Esophagus squamous epithelium (tissue), 5 donors: Measurements from ENCODE around the gene SUSD2. TPM values are rescaled to one million over a fixed set of nuclear protein-coding genes. Genes with fewer than 3 reads are reported as not detected.

Source experiments
- DNase-seq: peaks from one replicate; lab custom pipeline; 2025; lab: John Stamatoyannopoulos, UW
- H3K27ac ChIP-seq, 4 donors: fragments of 200-600 bp; sonication (generic); one replicate each; pipeline ENCODE4 v1.5.1; 2016 to 2019; ENCODE audit warnings: mild to moderate bottlenecking in 1 of 4
- H3K27me3 ChIP-seq, 4 donors: fragments of 200-600 bp; sonication (generic); 1 replicate in 3 of 4; 2 replicates in 1 of 4; pipeline versions ENCODE4 v1.5.1 to v1.6.0; 2017 to 2021; ENCODE audit warnings: antibody characterized with exemption in 1 of 4
- H3K36me3 ChIP-seq, 3 donors: fragments of 200-600 bp; sonication (generic); one replicate each; pipeline ENCODE4 v1.5.1; 2016 to 2019
- H3K4me1 ChIP-seq, 3 donors: fragments of 200-600 bp; sonication (generic); one replicate each; pipeline ENCODE4 v1.5.1; 2017 to 2019
- H3K4me3 ChIP-seq, 4 donors: fragments of 200-600 bp; sonication (generic); 1 replicate in 3 of 4; 2 replicates in 1 of 4; pipeline ENCODE4 v1.5.1; 2016 to 2019; ENCODE audit warnings: mild to moderate bottlenecking in 2 of 4, moderate library complexity in 1 of 4
- H3K9me3 ChIP-seq, 3 donors: fragments of 200-600 bp; sonication (generic); one replicate each; pipeline ENCODE4 v1.5.1; 2016 to 2019
- CTCF ChIP-seq, 6 experiments: fragments of 450-650 bp in 4 of 6; fragments of 200-600 bp in 2 of 6; sonication (generic) in 2 of 6; IDR thresholded peaks; one replicate each; pipeline ENCODE4 v1.5.1; 2016 to 2019; ENCODE audit warnings: antibody characterized with exemption in 6 of 6, mild to moderate bottlenecking in 4 of 6, moderate library complexity in 4 of 6
- POLR2A ChIP-seq, 4 donors: fragments of 450-650 bp; IDR thresholded peaks; one replicate each; pipeline ENCODE4 v1.6.1; 2017; ENCODE audit warnings: antibody characterized with exemption in 4 of 4, mild to moderate bottlenecking in 4 of 4, moderate library complexity in 3 of 4
- WGBS, 2 donors: methylation state at CpG; one replicate each; pipeline ENCODE4 v1.1.5; 2018; 5-methylcytosine and 5-hydroxymethylcytosine counted together
- intact Hi-C: fragments of 100-400 bp; cut with DNase I; formaldehyde crosslinking; loops from one replicate; pipeline ENCODE4 v1.15.0; 2022
- total RNA-seq, 4 donors: library from RNA; depleted of rRNA; stranded (reverse); fragments of >200 nt; gene quantifications; one replicate each; pipeline ENCODE4 v1.1.0, GENCODE V29; 2016
- donor health status: DM: yes; HTN: yes; CAD: no.

Gene SUSD2
- total RNA-seq, 4 donors from 2014 or later = 1.1 to 2.5 (median 1.6) TPM

GRCh38 chr22:24178021-24178431, 3.3 kb upstream of the SUSD2 start:
- Histone ChIP-seq H3K36me3 (peaks cover 4 to 59% (median 6%) of the 10 kb centered on the region in 3 donors), H3K9me3 (no peaks in the 10 kb centered on the region), H3K27me3 (no peaks in the 10 kb centered on the region), H3K4me1 (peaks cover 8 to 73% (median 25%) of the 10 kb centered on the region in 3 donors), H3K27ac (peak overlapping the region; percentile 32 to 86 (median 72)), H3K4me3 (no peak overlapping the region)
- TF ChIP-seq POLR2A (IDR thresholded peaks at IDR 0.05) = no peak
- no peak for TF ChIP-seq CTCF (IDR thresholded peaks at IDR 0.05)
- intact Hi-C loops = no loop called here
- no peak for DNase-seq
- WGBS, 2 donors = 82 to 100% methylated on average over 2 to 4 of the region's 12 CpGs

- peaks cover 8 to 81% (median 29%) of the 10 kb centered on the region in 3 donors for H3K4me1 ChIP-seq
- intact Hi-C loops = no loop called here
- no peak for DNase-seq
- peak overlapping the region in 3 of 4 donors; percentile 68 to 86 (median 75) for H3K27ac ChIP-seq
- no peaks in the 10 kb centered on the region for H3K9me3 ChIP-seq
- 76 to 83% methylated on average over 16 to 20 of the region's 21 CpGs for WGBS, 2 donors
- no peaks in the 10 kb centered on the region for H3K27me3 ChIP-seq
- TF ChIP-seq CTCF (IDR thresholded peaks at IDR 0.05) = peak in 2 of 6 experiments; percentile 8 to 14
- no peak for TF ChIP-seq POLR2A (IDR thresholded peaks at IDR 0.05)
- no peak overlapping the region for H3K4me3 ChIP-seq
- peaks cover 0 to 51% (median 4%) of the 10 kb centered on the region in 3 donors for H3K36me3 ChIP-seq
Measured at GRCh38 chr22:24178502-24179440, 2.5 kb upstream of the SUSD2 start.

GRCh38 chr22:24179478-24180210, 1.6 kb upstream of the SUSD2 start:
- no peak for TF ChIP-seq CTCF (IDR thresholded peaks at IDR 0.05)
- no peak for TF ChIP-seq POLR2A (IDR thresholded peaks at IDR 0.05)
- intact Hi-C loops = no loop called here
- peak overlapping the region in 2 of 4 donors; percentile 25 to 64 for H3K27ac ChIP-seq
- WGBS, 2 donors = 60% methylated on average over 11 of the region's 17 CpGs; no CpG with 5 or more reads in 1 of the 2 donors
- no peak for DNase-seq
- H3K36me3 ChIP-seq = peaks cover 0 to 42% (median 4%) of the 10 kb centered on the region in 3 donors
- peaks cover 8 to 85% (median 32%) of the 10 kb centered on the region in 3 donors for H3K4me1 ChIP-seq
- H3K27me3 ChIP-seq = no peaks in the 10 kb centered on the region
- H3K9me3 ChIP-seq = no peaks in the 10 kb centered on the region
- no peak overlapping the region for H3K4me3 ChIP-seq

- 50 to 79% methylated on average over 1 to 7 of the region's 16 CpGs for WGBS, 2 donors
- intact Hi-C loops = no loop called here
- Histone ChIP-seq H3K4me3 (no peak overlapping the region), H3K27ac (peak overlapping the region in 3 of 4 donors; percentile 13 to 64 (median 37)), H3K36me3 (peaks cover 0 to 34% (median 4%) of the 10 kb centered on the region in 3 donors), H3K4me1 (peaks cover 8 to 77% (median 28%) of the 10 kb centered on the region in 3 donors), H3K9me3 (no peaks in the 10 kb centered on the region), H3K27me3 (no peaks in the 10 kb centered on the region)
- no peak for TF ChIP-seq CTCF (IDR thresholded peaks at IDR 0.05)
- TF ChIP-seq POLR2A (IDR thresholded peaks at IDR 0.05) = no peak
- DNase-seq = no peak
Measured at GRCh38 chr22:24180316-24181087, 785 bp upstream of the SUSD2 start.
